BE2C (cell line): ENCODE data around the gene DUSP28.

ENCODE experiments used
- DNase-seq: peaks from one replicate; pipeline ENCODE4 v3.0.0-alpha.2; 2020
- H3K27me3 ChIP-seq: fragments of 250-450 bp; sonication (Bioruptor Pico); 2 replicates; pipeline ENCODE4 v1.5.1; 2020; ENCODE audit warnings: mild to moderate bottlenecking
- H3K36me3 ChIP-seq: fragments of 250-450 bp; sonication (Bioruptor Pico); 2 replicates; pipeline ENCODE4 v1.5.1; 2020; ENCODE audit warnings: mild to moderate bottlenecking
- H3K4me1 ChIP-seq: fragments of 250-450 bp; sonication (Bioruptor Pico); 2 replicates; pipeline ENCODE4 v1.5.1; 2020
- H3K4me3 ChIP-seq: 2 replicates; pipeline ENCODE4 v1.5.1; 2011; ENCODE audit warnings: low read depth, low read length
- H3K9me3 ChIP-seq: fragments of 250-450 bp; sonication (Bioruptor Pico); 2 replicates; pipeline ENCODE4 v1.5.1; 2020
- TF ChIP-seq, protein P1 (sequence below): IDR thresholded peaks from 2 replicates; pipeline ENCODE4 v1.5.1; 2012; ENCODE audit warnings: mild to moderate bottlenecking, low read depth, low read length

DUSP28 gene

GRCh38 chr2:240525802-240526201 lies 34.4 kb upstream of the DUSP28 start:
- Histone ChIP-seq H3K27me3 (no peaks in the 10 kb centered on the region), H3K4me3 (no peak overlapping the region), H3K9me3 (peaks cover 6% of the 10 kb centered on the region; the same call in 1 of the 2 replicates), H3K4me1 (no peaks in the 10 kb centered on the region), H3K36me3 (peaks cover 27% of the 10 kb centered on the region)
- TF ChIP-seq, protein P1, sequence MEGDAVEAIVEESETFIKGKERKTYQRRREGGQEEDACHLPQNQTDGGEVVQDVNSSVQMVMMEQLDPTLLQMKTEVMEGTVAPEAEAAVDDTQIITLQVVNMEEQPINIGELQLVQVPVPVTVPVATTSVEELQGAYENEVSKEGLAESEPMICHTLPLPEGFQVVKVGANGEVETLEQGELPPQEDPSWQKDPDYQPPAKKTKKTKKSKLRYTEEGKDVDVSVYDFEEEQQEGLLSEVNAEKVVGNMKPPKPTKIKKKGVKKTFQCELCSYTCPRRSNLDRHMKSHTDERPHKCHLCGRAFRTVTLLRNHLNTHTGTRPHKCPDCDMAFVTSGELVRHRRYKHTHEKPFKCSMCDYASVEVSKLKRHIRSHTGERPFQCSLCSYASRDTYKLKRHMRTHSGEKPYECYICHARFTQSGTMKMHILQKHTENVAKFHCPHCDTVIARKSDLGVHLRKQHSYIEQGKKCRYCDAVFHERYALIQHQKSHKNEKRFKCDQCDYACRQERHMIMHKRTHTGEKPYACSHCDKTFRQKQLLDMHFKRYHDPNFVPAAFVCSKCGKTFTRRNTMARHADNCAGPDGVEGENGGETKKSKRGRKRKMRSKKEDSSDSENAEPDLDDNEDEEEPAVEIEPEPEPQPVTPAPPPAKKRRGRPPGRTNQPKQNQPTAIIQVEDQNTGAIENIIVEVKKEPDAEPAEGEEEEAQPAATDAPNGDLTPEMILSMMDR, result no peak
- DNase-seq, result no peak

DNA sequence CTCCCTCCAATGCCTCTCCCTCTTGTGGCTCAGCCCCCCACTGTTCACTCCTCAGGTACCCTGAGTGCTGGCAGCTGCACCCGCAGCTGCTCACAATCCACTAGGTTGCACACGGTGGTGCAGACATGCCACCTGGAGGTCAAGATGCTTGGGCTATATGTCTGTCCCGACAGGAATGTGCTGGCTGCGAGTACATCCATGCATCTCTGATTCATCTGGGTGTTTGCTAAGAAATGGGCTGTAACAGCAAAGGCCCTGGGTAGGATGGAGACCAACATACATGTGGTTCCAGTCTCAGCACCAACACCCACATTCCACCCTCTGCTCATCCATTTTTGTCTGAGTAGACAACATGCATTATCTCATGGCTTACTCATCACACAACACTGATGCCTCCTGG lies 33.6 kb upstream of the DUSP28 start:
- H3K9me3 ChIP-seq, result peaks cover 6% of the 10 kb centered on the region; the same call in 1 of the 2 replicates
- peaks cover 27% of the 10 kb centered on the region for H3K36me3 ChIP-seq
- no peak for DNase-seq

DNA sequence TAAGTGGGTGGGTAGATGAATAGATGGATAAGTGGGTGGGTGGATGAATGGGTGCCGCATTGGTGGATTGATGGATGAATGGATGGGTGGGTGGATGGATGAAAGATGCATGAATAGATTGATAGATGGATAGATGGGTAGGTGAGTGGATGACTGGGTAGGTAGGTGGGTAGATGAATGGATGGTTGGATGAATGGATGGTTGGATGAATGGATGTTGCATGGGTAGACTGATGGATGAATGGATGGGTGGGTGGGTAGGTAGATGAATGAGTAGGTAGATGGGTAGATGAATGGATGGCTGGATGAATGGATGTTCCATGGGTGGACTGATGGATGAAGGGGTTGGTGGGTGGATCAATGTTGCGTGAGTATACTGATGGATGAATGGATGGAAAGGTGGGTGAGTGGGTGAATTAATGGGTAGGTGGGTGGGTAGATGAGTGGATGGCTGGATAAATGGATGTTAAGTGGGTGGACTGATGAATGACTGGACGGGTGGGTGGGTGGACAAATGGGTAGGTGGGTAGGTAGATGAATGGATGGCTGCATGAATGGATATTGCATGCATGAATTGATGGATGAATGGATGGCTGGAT lies 32.9 kb upstream of the DUSP28 start:
- no peaks in the 10 kb centered on the region for H3K4me1 ChIP-seq
- H3K36me3 ChIP-seq, result peaks cover 27% of the 10 kb centered on the region
- H3K4me3 ChIP-seq, result no peak overlapping the region
- H3K27me3 ChIP-seq, result no peaks in the 10 kb centered on the region
- DNase-seq, result no peak
- H3K9me3 ChIP-seq, result peaks cover 6% of the 10 kb centered on the region; the same call in 1 of the 2 replicates
- TF ChIP-seq, protein P1, result no peak

More for the DNA sequence above, 33.6 kb upstream of the DUSP28 start:
- Histone ChIP-seq H3K27me3 (no peaks in the 10 kb centered on the region), H3K4me3 (no peak overlapping the region), H3K4me1 (no peaks in the 10 kb centered on the region)
- TF ChIP-seq, protein P1, result no peak

DNA sequence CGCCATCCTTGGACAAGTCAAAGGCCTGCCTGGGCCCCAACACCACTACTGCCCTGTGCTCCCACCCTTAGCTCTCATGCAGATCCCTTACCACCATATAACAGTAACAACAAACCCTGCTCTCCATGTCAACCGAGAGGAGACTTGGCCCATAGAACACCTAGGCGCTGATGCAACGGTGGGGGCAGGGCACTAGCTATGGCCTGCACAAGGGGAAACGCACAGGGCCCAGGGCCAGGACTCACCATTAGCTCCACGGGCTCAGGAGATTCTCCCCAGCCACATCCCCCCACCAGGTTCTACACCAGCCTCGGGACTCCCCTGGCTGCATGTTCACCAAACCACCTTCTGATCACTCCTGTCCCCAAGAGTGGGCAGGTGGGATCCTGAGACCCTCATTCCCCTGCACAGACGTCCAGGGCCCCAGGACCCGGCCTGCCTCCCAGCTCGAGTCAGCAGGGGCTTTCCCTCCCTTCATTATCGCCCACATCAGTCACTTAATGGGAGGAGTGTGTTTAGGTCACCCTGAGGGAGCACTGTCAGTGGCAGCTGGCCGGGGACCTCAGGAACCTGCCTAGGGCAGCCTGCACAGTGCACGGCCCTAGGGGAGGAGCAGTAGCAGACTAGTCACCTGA lies 31.6 kb upstream of the DUSP28 start:
- H3K9me3 ChIP-seq, result peaks cover 6% of the 10 kb centered on the region; the same call in 1 of the 2 replicates
- H3K4me1 ChIP-seq, result no peaks in the 10 kb centered on the region
- no peak for DNase-seq
- no peaks in the 10 kb centered on the region for H3K27me3 ChIP-seq
- H3K4me3 ChIP-seq, result no peak overlapping the region
- H3K36me3 ChIP-seq, result peaks cover 27% of the 10 kb centered on the region
- TF ChIP-seq, protein P1, result no peak

GRCh38 chr2:240529344-240529999 lies 30.7 kb upstream of the DUSP28 start:
- H3K4me1 ChIP-seq, result no peaks in the 10 kb centered on the region
- TF ChIP-seq, protein P1, result no peak
- no peak overlapping the region for H3K4me3 ChIP-seq
- peaks cover 21% of the 10 kb centered on the region for H3K36me3 ChIP-seq
- DNase-seq, result no peak
- H3K27me3 ChIP-seq, result no peaks in the 10 kb centered on the region
- H3K9me3 ChIP-seq, result peaks cover 4% of the 10 kb centered on the region; the same call in 1 of the 2 replicates

DNA sequence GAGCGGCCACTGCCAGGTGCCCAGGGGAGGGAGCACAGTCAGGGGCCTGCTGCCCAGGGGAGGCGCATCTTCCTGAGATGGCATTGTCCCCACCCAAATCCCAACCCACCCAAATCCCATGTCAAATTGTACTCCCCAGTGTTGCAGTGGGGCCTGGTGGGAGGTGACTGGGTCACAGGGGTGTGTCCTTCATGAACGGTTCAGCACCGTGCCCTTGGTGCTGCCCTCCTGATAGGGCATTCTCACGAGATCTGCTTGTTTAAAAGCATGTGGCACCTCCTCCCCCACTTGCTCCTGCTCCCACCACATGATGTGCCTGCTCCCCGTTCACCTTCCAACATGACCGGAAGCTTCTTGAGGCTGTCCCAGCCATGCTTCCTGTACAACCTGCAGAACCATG lies 30.0 kb upstream of the DUSP28 start:
- H3K4me3 ChIP-seq, result no peak overlapping the region
- peaks cover 4% of the 10 kb centered on the region; the same call in 1 of the 2 replicates for H3K9me3 ChIP-seq
- DNase-seq, result no peak
- no peaks in the 10 kb centered on the region for H3K4me1 ChIP-seq
- no peaks in the 10 kb centered on the region for H3K27me3 ChIP-seq
- TF ChIP-seq, protein P1, result no peak
- H3K36me3 ChIP-seq, result peaks cover 18% of the 10 kb centered on the region
